ENCODE data around the gene GUCA2B. TPM values are rescaled to one million over a fixed set of nuclear protein-coding genes. Genes with fewer than 3 reads are reported as not detected.

GUCA2B gene
- total RNA-seq, 1 donor from 2014 or later, result not detected

GRCh38 chr1:42201986-42202385 is 48.8 kb downstream of the GUCA2B start:
- no peak overlapping the region for H3K27ac Mint-ChIP-seq (ENCODE audit: unreplicated experiment)
- no peak overlapping the region for H3K4me3 Mint-ChIP-seq (ENCODE audit: unreplicated experiment)
- peaks cover 31% of the 10 kb centered on the region for H3K36me3 Mint-ChIP-seq (ENCODE audit: unreplicated experiment)
- no peak for TF ChIP-seq CTCF (IDR thresholded peaks at IDR 0.05)
- peaks cover 14% of the 10 kb centered on the region for H3K9me3 Mint-ChIP-seq (ENCODE audit: unreplicated experiment)
- H3K27me3 Mint-ChIP-seq (ENCODE audit: unreplicated experiment), result no peaks in the 10 kb centered on the region
- H3K4me1 Mint-ChIP-seq (ENCODE audit: unreplicated experiment), result no peaks in the 10 kb centered on the region
- no peak for DNase-seq (ENCODE audit: extremely low spot score, unreplicated experiment)

Other genes with a start within 250 kb of the GUCA2B start
- 0.78 and 0.97 TPM in 2 replicates for gene HIVEP3, start 234.5 kb upstream of the GUCA2B start, total RNA-seq
- gene GUCA2A, start 11.3 kb downstream of the GUCA2B start, total RNA-seq, result not detected in 2 replicates
- gene FOXJ3, start 181.8 kb downstream of the GUCA2B start, total RNA-seq, result 33.6 and 34.6 TPM in 2 replicates
- not detected in 2 replicates for gene RIMKLA, start 227.4 kb downstream of the GUCA2B start, total RNA-seq